HEK293T (cell line): ENCODE results near the gene ABCA5.

ENCODE experiments used
- FOXA1 ChIP-seq: fragments of 450-650 bp; IDR thresholded peaks from 2 replicates; pipeline ENCODE4 v1.6.1; 2016; ENCODE audit warnings: mild to moderate bottlenecking
- FOXM1 ChIP-seq: fragments of 450-650 bp; IDR thresholded peaks from 2 replicates; pipeline ENCODE4 v1.6.1; 2017; ENCODE audit warnings: mild to moderate bottlenecking, borderline replicate concordance
- SP1 ChIP-seq: fragments of 450-650 bp; IDR thresholded peaks from 2 replicates; pipeline ENCODE4 v1.6.1; 2017

- TF ChIP-seq FOXA1 = no peak
- TF ChIP-seq FOXM1 = no peak
- TF ChIP-seq SP1 = no peak
These were observed 59.7 kb downstream of the ABCA5 start for GRCh38 chr17:69267219-69267618.
